GM12873 (cell line): ENCODE data around the gene SAMD15.

Experiments used
- CTCF ChIP-seq: IDR thresholded peaks from 2 replicates; pipeline ENCODE4 v1.5.1; 2012; ENCODE audit warnings: low read depth, mild to moderate bottlenecking, moderate library complexity, low read length, control low read depth; ENCODE audit not compliant: insufficient read depth; ENCODE audit errors: missing control alignments

SAMD15 gene

GRCh38 chr14:77356899-77357298 lies 20.3 kb upstream of the SAMD15 start:
- no peak for TF ChIP-seq CTCF

GRCh38 chr14:77359626-77360025 lies 17.6 kb upstream of the SAMD15 start:
- TF ChIP-seq CTCF = no peak

- no peak for TF ChIP-seq CTCF
These were observed 13.0 kb upstream of the SAMD15 start for GRCh38 chr14:77364146-77364545.

GRCh38 chr14:77369285-77369684 lies 7.9 kb upstream of the SAMD15 start:
- TF ChIP-seq CTCF = no peak

- TF ChIP-seq CTCF = no peak
These were observed 4.8 kb upstream of the SAMD15 start for GRCh38 chr14:77372304-77372841.

GRCh38 chr14:77375164-77375950 lies 1.8 kb upstream of the SAMD15 start:
- TF ChIP-seq CTCF = no peak

- no peak for TF ChIP-seq CTCF
These were observed 1.0 kb upstream of the SAMD15 start for GRCh38 chr14:77375973-77376770.
